GM13977 (cell line): ENCODE data around the gene ECPAS.

Experiments
- DNase-seq: peaks from one replicate; pipeline ENCODE4 v3.0.0; 2012; ENCODE audit warnings: low spot score
- in situ Hi-C: fragments of 300-500 bp; cut with MboI; formaldehyde crosslinking; loops from one replicate; pipeline ENCODE4 v1.12.0; 2022; ENCODE audit warnings: low sequenced_read_pairs, low pct_unique_long_range_greater_than_20kb, mixed read lengths, inconsistent platforms; ENCODE audit not compliant: unreplicated experiment
- TF ChIP-seq, protein P1 (sequence below): IDR thresholded peaks from 2 replicates; pipeline ENCODE4 v1.5.1; 2012; ENCODE audit warnings: mild to moderate bottlenecking, control low read depth; ENCODE audit not compliant: insufficient read depth; ENCODE audit errors: extremely low read depth, missing control alignments

The ECPAS gene

DNA sequence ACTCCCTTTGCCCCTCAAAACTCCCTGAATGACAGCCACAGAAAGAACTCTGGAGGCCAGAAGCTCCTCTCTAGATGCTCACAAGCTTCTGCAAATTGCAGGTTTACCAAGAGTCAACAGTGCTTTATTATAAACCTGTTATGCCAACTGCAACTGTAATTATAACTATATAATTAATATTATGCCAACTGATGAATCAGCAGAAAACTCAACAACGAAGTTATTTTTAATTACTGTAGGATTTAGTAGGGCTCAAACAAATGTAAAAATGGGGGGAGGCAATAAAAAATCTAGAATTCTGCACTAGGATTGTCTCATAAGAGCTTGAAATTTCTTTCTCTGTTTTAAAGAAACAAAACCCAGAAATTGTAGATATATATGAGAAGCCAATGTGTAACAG lies 117.2 kb downstream of the ECPAS start:
- TF ChIP-seq, protein P1, sequence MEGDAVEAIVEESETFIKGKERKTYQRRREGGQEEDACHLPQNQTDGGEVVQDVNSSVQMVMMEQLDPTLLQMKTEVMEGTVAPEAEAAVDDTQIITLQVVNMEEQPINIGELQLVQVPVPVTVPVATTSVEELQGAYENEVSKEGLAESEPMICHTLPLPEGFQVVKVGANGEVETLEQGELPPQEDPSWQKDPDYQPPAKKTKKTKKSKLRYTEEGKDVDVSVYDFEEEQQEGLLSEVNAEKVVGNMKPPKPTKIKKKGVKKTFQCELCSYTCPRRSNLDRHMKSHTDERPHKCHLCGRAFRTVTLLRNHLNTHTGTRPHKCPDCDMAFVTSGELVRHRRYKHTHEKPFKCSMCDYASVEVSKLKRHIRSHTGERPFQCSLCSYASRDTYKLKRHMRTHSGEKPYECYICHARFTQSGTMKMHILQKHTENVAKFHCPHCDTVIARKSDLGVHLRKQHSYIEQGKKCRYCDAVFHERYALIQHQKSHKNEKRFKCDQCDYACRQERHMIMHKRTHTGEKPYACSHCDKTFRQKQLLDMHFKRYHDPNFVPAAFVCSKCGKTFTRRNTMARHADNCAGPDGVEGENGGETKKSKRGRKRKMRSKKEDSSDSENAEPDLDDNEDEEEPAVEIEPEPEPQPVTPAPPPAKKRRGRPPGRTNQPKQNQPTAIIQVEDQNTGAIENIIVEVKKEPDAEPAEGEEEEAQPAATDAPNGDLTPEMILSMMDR: no peak
- DNase-seq: no peak
- in situ Hi-C loops: no loop called here

- in situ Hi-C loops: no loop called here
- DNase-seq: no peak
- TF ChIP-seq, protein P1: no peak
These were observed 121.7 kb downstream of the ECPAS start for GRCh38 chr9:111362526-111362925.

DNA sequence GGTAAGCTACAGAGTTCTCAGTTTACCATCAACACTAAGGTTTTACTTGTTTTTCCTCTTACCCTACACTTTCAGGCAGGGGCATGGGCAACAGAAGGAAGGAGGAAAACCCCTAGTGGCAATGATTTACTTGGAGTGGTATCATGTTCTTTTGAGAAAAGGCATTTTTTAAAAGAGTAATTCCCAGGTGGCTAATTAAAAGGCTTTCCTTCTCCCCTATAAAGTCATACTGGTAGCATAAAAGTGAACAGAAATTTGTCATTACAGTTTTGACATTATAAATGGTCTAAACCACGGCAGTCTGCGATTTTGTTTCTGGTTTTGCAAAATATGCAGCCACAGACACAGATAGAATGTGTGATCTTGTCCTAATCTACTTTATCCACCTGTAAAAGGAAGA lies 123.3 kb downstream of the ECPAS start:
- TF ChIP-seq, protein P1: no peak
- in situ Hi-C loops: no loop called here
- no peak for DNase-seq

DNA sequence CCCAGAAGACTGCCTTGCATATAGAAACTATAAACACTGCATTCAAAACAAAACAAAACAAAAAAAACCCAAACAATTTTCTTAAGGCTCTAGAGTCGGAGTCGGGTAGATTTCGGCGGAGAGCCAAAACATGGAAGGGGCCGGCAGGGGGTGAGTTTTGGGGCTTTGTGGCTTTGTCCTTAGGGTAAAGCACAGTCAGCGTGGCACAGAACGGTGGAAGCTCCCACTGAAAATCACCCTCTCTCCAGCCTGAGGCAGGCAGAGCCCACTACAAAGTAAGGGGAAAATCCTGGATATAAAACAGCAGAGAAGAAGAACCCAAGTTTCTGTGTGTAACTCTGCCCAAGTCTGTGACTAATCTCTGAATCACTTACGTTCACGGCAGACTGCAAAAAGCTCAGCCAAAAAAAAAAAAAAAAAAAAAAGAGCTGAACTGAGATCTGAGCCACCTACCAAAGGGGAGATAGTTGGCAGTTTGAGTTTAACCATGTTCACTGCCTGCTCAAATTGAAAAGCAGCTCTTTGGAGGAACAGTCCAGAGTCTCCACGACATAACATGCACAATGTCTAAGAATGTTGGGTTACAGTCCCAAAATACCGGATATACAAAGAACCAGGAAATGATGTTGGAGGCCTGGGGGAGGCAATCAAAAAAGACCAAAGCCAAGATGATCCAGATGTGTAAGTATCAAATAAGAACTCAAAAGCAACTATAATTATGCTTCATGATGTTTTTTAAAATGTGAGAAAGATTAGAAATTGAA lies 127.5 kb downstream of the ECPAS start:
- no peak for DNase-seq
- in situ Hi-C loops: no loop called here
- TF ChIP-seq, protein P1: no peak

GRCh38 chr9:111352545-111352944 lies 131.6 kb downstream of the ECPAS start:
- TF ChIP-seq, protein P1: no peak
- DNase-seq: no peak
- in situ Hi-C loops: no loop called here

DNA sequence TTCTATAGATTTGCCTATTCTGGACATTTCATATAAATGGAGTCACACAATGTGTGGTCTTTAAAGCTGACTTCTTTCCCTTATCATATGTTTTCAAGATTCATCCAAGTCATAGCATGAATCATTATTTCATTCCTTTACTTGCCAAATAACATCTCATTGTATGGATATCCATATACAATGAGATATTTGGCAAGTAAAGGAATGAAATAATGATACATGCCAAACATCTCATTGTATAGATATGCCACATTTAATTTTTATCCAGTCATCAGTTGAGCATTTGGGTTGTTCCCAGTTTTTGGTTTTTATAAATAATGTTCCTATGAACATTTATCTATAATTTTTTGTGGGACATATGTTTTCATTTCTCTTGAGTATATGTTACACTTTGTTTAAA lies 133.6 kb downstream of the ECPAS start:
- no peak for DNase-seq
- in situ Hi-C loops: no loop called here
- TF ChIP-seq, protein P1: no peak

- in situ Hi-C loops: no loop called here
- TF ChIP-seq, protein P1: no peak
- DNase-seq: no peak
These were observed 134.4 kb downstream of the ECPAS start for GRCh38 chr9:111349766-111350165.
